ENCODE measurements around the gene CNOT3.

The CNOT3 gene

DNA sequence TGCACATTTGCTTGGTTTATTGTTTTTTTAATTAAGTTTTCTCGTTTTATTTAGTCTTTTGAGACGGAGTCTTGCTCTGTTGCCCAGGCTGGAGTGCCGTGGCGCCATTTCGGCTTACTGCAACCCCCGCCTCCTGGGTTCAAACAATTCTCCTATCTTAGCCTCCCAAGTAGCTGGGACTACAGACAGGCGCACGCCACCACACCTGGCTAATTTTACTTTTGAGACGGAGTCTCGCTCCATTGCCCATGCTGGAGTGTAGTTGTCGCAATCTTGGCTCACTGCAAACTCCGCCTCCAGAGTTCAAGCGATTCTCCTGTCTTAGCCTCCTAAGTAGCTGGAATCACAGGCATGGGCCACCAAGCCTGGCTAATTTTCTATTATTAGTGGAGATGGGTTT, 64.4 kb downstream of the CNOT3 start:
- Histone ChIP-seq H3K4me1 (ENCODE audit: control insufficient read depth, insufficient read depth, low read length) (peaks cover 28% of the 10 kb centered on the region), H3K9me3 (ENCODE audit: control insufficient read depth, insufficient read depth, low read length) (no peaks in the 10 kb centered on the region), H3K9ac (ENCODE audit: low read depth, low read length) (peak overlapping the region; percentile 99), H3K4me3 (ENCODE audit: low read depth, low read length) (peak overlapping the region; percentile 89), H3K36me3 (ENCODE audit: control insufficient read depth, insufficient read depth, low read length) (peaks cover 66% of the 10 kb centered on the region), H3K27me3 (ENCODE audit: control insufficient read depth, insufficient read depth, low read length) (no peaks in the 10 kb centered on the region), H3K27ac (ENCODE audit: low read depth, low read length) (peak overlapping the region; percentile 95)

DNA sequence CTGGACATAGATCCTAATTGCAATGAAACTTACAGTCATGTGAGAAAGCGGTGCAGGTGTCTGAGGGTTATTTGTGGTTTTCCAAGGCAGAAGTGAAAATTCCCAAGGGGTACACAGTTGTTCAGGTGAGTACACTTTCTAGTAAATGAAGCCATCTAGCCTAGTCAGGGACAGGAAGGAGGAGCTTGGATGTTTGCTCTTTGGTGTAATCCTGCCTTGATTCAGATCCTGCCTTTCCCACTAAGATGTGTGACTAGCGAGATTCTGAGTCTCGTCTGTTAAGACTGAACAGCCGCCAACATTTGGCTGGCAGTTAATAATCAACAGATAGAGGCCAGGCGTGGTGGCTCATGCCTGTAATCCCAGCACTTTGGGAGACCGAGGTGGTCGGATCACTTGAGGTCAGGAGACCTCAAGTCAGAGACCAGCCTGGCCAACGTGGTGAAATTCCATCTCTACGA, 65.6 kb downstream of the CNOT3 start:
- Histone ChIP-seq H3K27ac (ENCODE audit: low read depth, low read length) (peak overlapping the region; percentile 54), H3K36me3 (ENCODE audit: control insufficient read depth, insufficient read depth, low read length) (peaks cover 73% of the 10 kb centered on the region)

DNA sequence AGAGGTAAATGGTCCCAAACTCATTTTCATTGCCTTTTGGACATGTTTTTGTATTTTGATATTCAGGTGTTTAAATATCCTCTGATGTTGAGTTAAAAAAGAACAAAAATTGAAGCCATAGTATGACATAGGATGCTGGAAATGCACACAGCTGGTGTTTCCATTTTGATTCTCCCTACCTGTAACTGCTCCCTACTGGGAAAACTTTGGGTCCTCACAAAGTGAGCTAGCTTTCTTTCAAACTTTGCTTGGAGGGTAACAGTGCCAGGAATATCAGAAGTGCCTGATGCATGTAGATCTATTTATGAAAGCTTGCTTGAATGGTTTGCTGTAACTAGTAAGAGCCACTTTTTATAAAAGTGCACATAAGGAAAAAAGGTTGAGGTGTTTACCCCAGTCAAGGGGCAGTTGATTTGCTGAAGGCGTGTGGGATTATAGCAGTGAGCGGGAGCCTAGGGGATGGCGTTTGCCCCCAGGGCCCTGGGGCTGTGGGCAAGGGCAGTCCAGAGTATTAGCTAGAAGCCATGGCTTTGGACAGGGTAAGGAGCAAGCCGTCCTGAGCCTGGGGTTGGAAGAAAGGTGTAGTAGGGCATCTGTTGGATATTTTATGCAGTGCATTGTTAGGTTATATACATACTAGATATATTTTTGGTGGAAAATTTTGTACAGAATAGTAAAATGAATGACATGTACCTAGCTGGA, 67.4 kb downstream of the CNOT3 start:
- H3K4me1 ChIP-seq (ENCODE audit: control insufficient read depth, insufficient read depth, low read length), result peaks cover 28% of the 10 kb centered on the region
- peak overlapping the region; percentile 39 for H3K27ac ChIP-seq (ENCODE audit: low read depth, low read length)
- H3K9ac ChIP-seq (ENCODE audit: low read depth, low read length), result peak overlapping the region; percentile 30
- no peaks in the 10 kb centered on the region for H3K9me3 ChIP-seq (ENCODE audit: control insufficient read depth, insufficient read depth, low read length)
- H3K27me3 ChIP-seq (ENCODE audit: control insufficient read depth, insufficient read depth, low read length), result no peaks in the 10 kb centered on the region
- H3K36me3 ChIP-seq (ENCODE audit: control insufficient read depth, insufficient read depth, low read length), result peaks cover 73% of the 10 kb centered on the region
- no peak overlapping the region; the same call in 1 of the 2 replicates for H3K4me3 ChIP-seq (ENCODE audit: low read depth, low read length)

More for the DNA sequence above, 65.6 kb downstream of the CNOT3 start:
- peaks cover 28% of the 10 kb centered on the region for H3K4me1 ChIP-seq (ENCODE audit: control insufficient read depth, insufficient read depth, low read length)
- no peaks in the 10 kb centered on the region for H3K27me3 ChIP-seq (ENCODE audit: control insufficient read depth, insufficient read depth, low read length)
- H3K4me3 ChIP-seq (ENCODE audit: low read depth, low read length), result peak overlapping the region; percentile 89
- no peaks in the 10 kb centered on the region for H3K9me3 ChIP-seq (ENCODE audit: control insufficient read depth, insufficient read depth, low read length)
- peak overlapping the region; percentile 99 for H3K9ac ChIP-seq (ENCODE audit: low read depth, low read length)

Measured in HUES48 (cell line).